ENCODE data around the gene TAF4B. TPM values are rescaled to one million over a fixed set of nuclear protein-coding genes. Genes with fewer than 3 reads are reported as not detected.

The TAF4B gene
- total RNA-seq, 1 experiment from 2014 or later = 12.3 TPM

- no peak for DNase-seq (ENCODE audit: low read depth)
These were observed 78.3 kb downstream of the TAF4B start for GRCh38 chr18:26304511-26304910.

- peak; percentile 15 for DNase-seq (ENCODE audit: low read depth)
These were observed 81.0 kb downstream of the TAF4B start for GRCh38 chr18:26307161-26307773.

- no peak for DNase-seq (ENCODE audit: low read depth)
These were observed 83.0 kb downstream of the TAF4B start for GRCh38 chr18:26309281-26309680.

GRCh38 chr18:26312199-26312598 lies 86.0 kb downstream of the TAF4B start:
- no peak for DNase-seq (ENCODE audit: low read depth)

GRCh38 chr18:26317398-26317797 lies 91.2 kb downstream of the TAF4B start:
- no peak for DNase-seq (ENCODE audit: low read depth)

- DNase-seq (ENCODE audit: low read depth) = no peak
These were observed 94.4 kb downstream of the TAF4B start for GRCh38 chr18:26320686-26321085.

- peak; percentile 2 for DNase-seq (ENCODE audit: low read depth)
These were observed 96.8 kb downstream of the TAF4B start for GRCh38 chr18:26322890-26323653.

GRCh38 chr18:26325771-26326170 lies 99.5 kb downstream of the TAF4B start:
- DNase-seq (ENCODE audit: low read depth) = no peak

- DNase-seq (ENCODE audit: low read depth) = peak; percentile 25
These were observed 100.8 kb downstream of the TAF4B start for GRCh38 chr18:26327062-26327461.

- no peak for DNase-seq (ENCODE audit: low read depth)
These were observed 106.7 kb downstream of the TAF4B start for GRCh38 chr18:26332991-26333390.

GRCh38 chr18:26335156-26335555 lies 108.9 kb downstream of the TAF4B start:
- no peak for DNase-seq (ENCODE audit: low read depth)

GRCh38 chr18:26335571-26336487 lies 109.6 kb downstream of the TAF4B start:
- no peak for DNase-seq (ENCODE audit: low read depth)

- DNase-seq (ENCODE audit: low read depth) = no peak
These were observed 110.3 kb downstream of the TAF4B start for GRCh38 chr18:26336572-26336971.

- no peak for DNase-seq (ENCODE audit: low read depth)
These were observed 116.4 kb downstream of the TAF4B start for GRCh38 chr18:26342646-26343045.

GRCh38 chr18:26350961-26351360 lies 124.7 kb downstream of the TAF4B start:
- no peak for DNase-seq (ENCODE audit: low read depth)

- DNase-seq (ENCODE audit: low read depth) = no peak
These were observed 130.0 kb downstream of the TAF4B start for GRCh38 chr18:26356045-26356785.

GRCh38 chr18:26357960-26358359 lies 131.7 kb downstream of the TAF4B start:
- DNase-seq (ENCODE audit: low read depth) = no peak

GRCh38 chr18:26362021-26362420 lies 135.8 kb downstream of the TAF4B start:
- DNase-seq (ENCODE audit: low read depth) = no peak

GRCh38 chr18:26367425-26367824 lies 141.2 kb downstream of the TAF4B start:
- no peak for DNase-seq (ENCODE audit: low read depth)

- no peak for DNase-seq (ENCODE audit: low read depth)
These were observed 143.8 kb downstream of the TAF4B start for GRCh38 chr18:26370037-26370436.

- DNase-seq (ENCODE audit: low read depth) = no peak
These were observed 149.9 kb downstream of the TAF4B start for GRCh38 chr18:26376105-26376504.

- no peak for DNase-seq (ENCODE audit: low read depth)
These were observed 152.5 kb downstream of the TAF4B start for GRCh38 chr18:26378701-26379100.

Data from Daoy (cell line).